MG63 (cell line): ENCODE results near the gene EPSTI1. TPM values are rescaled to one million over a fixed set of nuclear protein-coding genes. Genes with fewer than 3 reads are reported as not detected.
"Not testable (repeated sequence)": the region's sequence is repeated elsewhere in the genome, so short reads cannot be mapped to it uniquely, and the experiment has no call there.

ENCODE experiments used
- DNase-seq: peaks from one replicate; pipeline ENCODE4 v3.0.0-alpha.2; 2020
- H3K27me3 ChIP-seq: fragments of 250-450 bp; sonication (Bioruptor Pico); 2 replicates; pipeline ENCODE4 v1.5.1; 2020; ENCODE audit warnings: mild to moderate bottlenecking, moderate library complexity
- H3K36me3 ChIP-seq: fragments of 250-450 bp; sonication (Bioruptor Pico); 2 replicates; pipeline ENCODE4 v1.5.1; 2020; ENCODE audit warnings: mild to moderate bottlenecking, moderate library complexity
- H3K4me3 ChIP-seq: fragments of 250-450 bp; sonication (Bioruptor Pico); 2 replicates; pipeline ENCODE4 v1.5.1; 2020; ENCODE audit warnings: mild to moderate bottlenecking, moderate library complexity
- H3K9me3 ChIP-seq: fragments of 250-450 bp; sonication (Bioruptor Pico); 2 replicates; pipeline ENCODE4 v1.5.1; 2020; ENCODE audit warnings: mild to moderate bottlenecking, moderate library complexity
- total RNA-seq: library from RNA; depleted of rRNA; stranded (reverse); fragments of >200 nt; shearing (Covaris generic); gene quantifications from 2 replicates; pipeline ENCODE4 v1.2.3, GENCODE V29; 2014; ENCODE audit warnings: low replicate concordance

EPSTI1 gene
- total RNA-seq, 1 experiment from 2014 or later, result 2.9 TPM

DNA sequence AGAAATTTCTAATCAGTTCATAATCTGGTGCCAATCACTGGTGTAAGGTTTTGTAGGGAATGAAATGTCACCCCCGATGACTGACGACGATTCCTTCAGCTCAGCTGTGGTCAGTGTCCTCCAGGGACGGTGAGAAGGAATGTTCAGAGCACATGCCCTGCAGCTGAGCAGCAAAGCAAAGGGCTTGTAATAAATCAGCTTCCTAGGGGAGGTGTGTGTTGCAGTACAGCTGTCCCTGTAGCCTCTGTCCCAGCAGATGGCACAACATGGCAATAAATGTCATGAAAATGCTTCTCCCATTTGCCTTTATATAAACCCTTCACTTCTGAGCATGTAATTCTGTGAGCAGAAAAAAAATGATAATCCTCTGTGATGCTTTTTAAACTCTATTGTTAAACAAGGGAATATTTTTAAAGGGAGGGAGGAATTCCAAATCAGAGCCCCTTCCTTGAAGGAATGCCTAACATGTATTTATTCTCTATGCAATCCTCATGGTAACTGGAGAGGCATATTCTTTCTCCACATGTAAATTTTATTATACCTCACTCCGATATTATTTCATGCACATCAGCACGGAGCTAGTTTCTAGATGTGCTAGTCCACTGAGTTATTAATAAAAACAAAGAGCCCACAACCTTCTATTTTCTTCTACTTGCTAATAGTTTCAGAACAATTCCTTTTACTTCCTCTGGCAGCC, 108.1 kb downstream of the EPSTI1 start:
- Histone ChIP-seq H3K9me3 (peaks cover 9% of the 10 kb centered on the region), H3K4me3 (no peak overlapping the region), H3K36me3 (no peaks in the 10 kb centered on the region; the same call in 1 of the 2 replicates), H3K27me3 (no peaks in the 10 kb centered on the region)
- no peak for DNase-seq

GRCh38 chr13:42883142-42883541, 108.9 kb downstream of the EPSTI1 start:
- DNase-seq, result no peak

GRCh38 chr13:42880056-42880605, 111.9 kb downstream of the EPSTI1 start:
- Histone ChIP-seq H3K4me3 (no peak overlapping the region), H3K36me3 (no peaks in the 10 kb centered on the region; the same call in 1 of the 2 replicates), H3K27me3 (no peaks in the 10 kb centered on the region), H3K9me3 (peaks cover 16% of the 10 kb centered on the region)
- DNase-seq, result no peak

More at GRCh38 chr13:42883142-42883541, 108.9 kb downstream of the EPSTI1 start:
- H3K36me3 ChIP-seq, result no peaks in the 10 kb centered on the region; the same call in 1 of the 2 replicates
- H3K4me3 ChIP-seq, result no peak overlapping the region
- no peaks in the 10 kb centered on the region for H3K27me3 ChIP-seq
- peaks cover 16% of the 10 kb centered on the region for H3K9me3 ChIP-seq

GRCh38 chr13:42878721-42879120, 113.3 kb downstream of the EPSTI1 start:
- DNase-seq, result no peak

GRCh38 chr13:42876887-42877545, 115.0 kb downstream of the EPSTI1 start:
- no peak for DNase-seq
- no peaks in the 10 kb centered on the region for H3K27me3 ChIP-seq
- H3K4me3 ChIP-seq, result no peak overlapping the region
- H3K36me3 ChIP-seq, result no peaks in the 10 kb centered on the region; the same call in 1 of the 2 replicates
- H3K9me3 ChIP-seq, result peaks cover 16% of the 10 kb centered on the region

More at GRCh38 chr13:42878721-42879120, 113.3 kb downstream of the EPSTI1 start:
- Histone ChIP-seq H3K9me3 (peaks cover 16% of the 10 kb centered on the region), H3K27me3 (no peaks in the 10 kb centered on the region), H3K36me3 (no peaks in the 10 kb centered on the region; the same call in 1 of the 2 replicates), H3K4me3 (no peak overlapping the region)

- H3K9me3 ChIP-seq, result peaks cover 16% of the 10 kb centered on the region
- H3K36me3 ChIP-seq, result no peaks in the 10 kb centered on the region; the same call in 1 of the 2 replicates
- H3K27me3 ChIP-seq, result no peaks in the 10 kb centered on the region
- DNase-seq, result no peak
- no peak overlapping the region for H3K4me3 ChIP-seq
Measured at GRCh38 chr13:42876270-42876714, 115.7 kb downstream of the EPSTI1 start.

GRCh38 chr13:42875475-42876269, 116.4 kb downstream of the EPSTI1 start:
- H3K4me3 ChIP-seq, result no peak overlapping the region
- peaks cover 15% of the 10 kb centered on the region for H3K9me3 ChIP-seq
- H3K27me3 ChIP-seq, result no peaks in the 10 kb centered on the region
- H3K36me3 ChIP-seq, result no peaks in the 10 kb centered on the region; the same call in 1 of the 2 replicates
- DNase-seq, result peak; percentile 14

DNA sequence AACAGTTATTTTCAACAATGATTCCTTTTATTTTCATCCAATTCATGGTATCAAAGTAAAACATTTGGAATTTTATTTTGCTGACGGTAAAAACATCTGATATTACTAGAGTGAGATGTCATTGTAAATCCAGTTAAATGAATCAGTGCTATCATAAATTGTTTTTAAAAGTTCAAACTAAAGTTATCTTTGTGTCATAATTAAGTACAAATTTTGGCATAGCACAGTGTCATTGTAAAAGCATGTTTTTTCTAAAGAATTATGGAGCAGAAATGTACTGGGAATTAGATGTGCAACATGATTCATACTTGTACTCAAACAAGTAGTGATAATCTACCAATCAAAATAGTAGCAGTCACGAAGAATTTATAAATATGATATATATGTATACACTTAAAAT, 117.8 kb downstream of the EPSTI1 start:
- Histone ChIP-seq H3K36me3 (no peaks in the 10 kb centered on the region), H3K9me3 (peaks cover 10% of the 10 kb centered on the region), H3K4me3 (no peak overlapping the region), H3K27me3 (no peaks in the 10 kb centered on the region)
- DNase-seq, result no peak

DNA sequence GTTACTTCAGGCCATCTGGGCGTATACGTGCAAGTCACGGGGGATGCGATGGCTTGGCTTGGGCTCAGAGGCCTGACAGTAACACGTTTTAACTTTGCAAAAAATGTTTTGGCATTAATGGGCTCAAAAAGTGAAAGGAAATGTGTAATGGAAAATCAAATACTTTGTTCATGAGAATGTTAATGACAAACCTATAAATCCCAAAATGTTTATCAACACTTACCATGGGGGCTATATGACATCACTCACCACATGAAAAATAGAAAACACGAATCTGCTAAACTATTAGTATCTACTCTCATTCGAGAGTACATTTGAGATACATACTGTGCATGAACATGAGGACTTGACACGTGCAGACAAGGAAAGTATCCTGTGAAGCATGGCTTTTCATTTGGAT, 119.0 kb downstream of the EPSTI1 start:
- H3K36me3 ChIP-seq, result no peaks in the 10 kb centered on the region
- no peak overlapping the region for H3K4me3 ChIP-seq
- H3K27me3 ChIP-seq, result no peaks in the 10 kb centered on the region
- no peak for DNase-seq
- H3K9me3 ChIP-seq, result no peaks in the 10 kb centered on the region

- no peak for DNase-seq
- no peak overlapping the region for H3K4me3 ChIP-seq
- H3K36me3 ChIP-seq, result no peaks in the 10 kb centered on the region
- H3K27me3 ChIP-seq, result no peaks in the 10 kb centered on the region
- no peaks in the 10 kb centered on the region for H3K9me3 ChIP-seq
Measured at GRCh38 chr13:42867232-42867631, 124.8 kb downstream of the EPSTI1 start.

DNA sequence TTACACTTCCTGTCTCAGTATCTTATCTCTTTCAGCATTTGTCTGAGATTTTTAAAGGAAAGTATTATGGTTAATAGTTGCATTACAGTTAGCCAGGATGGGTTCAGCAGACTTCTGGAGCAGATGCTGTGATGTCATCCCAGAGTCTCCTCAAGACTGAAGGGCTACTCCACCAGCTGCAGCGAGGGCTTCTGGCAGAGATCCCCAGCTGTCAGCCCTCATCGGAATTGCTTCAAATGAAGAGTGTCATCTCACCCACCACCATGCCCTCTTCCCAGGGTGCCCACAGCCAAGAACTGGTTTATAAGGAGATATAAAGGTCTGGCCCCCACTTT, 126.3 kb downstream of the EPSTI1 start:
- Histone ChIP-seq H3K36me3 (no peaks in the 10 kb centered on the region), H3K4me3 (no peak overlapping the region), H3K27me3 (no peaks in the 10 kb centered on the region), H3K9me3 (no peaks in the 10 kb centered on the region)
- DNase-seq, result no peak

DNA sequence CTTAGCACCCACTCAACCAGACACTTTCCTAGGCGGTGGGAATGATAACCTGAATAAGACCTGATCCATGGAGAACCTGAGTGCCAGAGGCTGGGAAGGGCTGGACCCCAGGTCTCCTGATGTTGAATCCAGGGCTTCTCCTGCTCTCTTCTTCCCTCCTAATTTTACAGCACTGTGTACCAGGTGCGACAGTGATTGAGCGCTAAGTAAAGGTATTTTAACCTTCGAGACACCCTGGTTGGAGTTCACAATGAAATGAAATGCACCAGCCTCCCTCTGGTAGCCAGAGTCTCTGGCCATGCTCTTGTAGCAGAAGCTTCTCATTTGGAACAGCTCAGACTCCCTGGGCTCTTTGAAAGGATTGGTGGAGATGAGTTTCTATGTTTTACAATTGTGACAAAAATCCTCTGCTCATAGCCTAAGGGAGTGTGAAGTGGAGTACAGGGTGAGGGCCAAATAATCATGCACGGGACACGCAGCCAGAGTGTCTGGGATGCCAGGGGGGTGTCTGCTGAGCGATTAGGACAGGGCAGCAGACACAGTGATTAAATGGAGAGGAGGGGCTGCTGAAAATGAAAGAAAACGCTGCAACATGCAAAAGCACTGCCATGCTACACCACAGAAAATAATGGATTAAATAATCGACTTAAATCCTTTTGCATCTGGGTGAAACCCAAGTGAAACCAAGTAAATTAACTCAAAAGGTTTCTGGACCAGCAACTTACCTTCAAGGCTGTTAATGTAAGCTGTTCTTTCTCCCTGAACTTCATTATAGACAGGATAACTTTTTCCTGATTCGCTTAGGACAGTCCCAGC, 126.9 kb downstream of the EPSTI1 start:
- H3K4me3 ChIP-seq, result no peak overlapping the region
- no peak for DNase-seq
- H3K9me3 ChIP-seq, result no peaks in the 10 kb centered on the region
- H3K36me3 ChIP-seq, result no peaks in the 10 kb centered on the region
- H3K27me3 ChIP-seq, result no peaks in the 10 kb centered on the region

- H3K9me3 ChIP-seq, H3K4me3 ChIP-seq, H3K36me3 ChIP-seq, H3K27me3 ChIP-seq, DNase-seq: not testable (repeated sequence)
Measured at GRCh38 chr13:42862370-42862769, 129.7 kb downstream of the EPSTI1 start.

- Histone ChIP-seq H3K27me3 (no peaks in the 10 kb centered on the region), H3K36me3 (no peaks in the 10 kb centered on the region), H3K4me3 (no peak overlapping the region), H3K9me3 (no peaks in the 10 kb centered on the region)
- no peak for DNase-seq
Measured at GRCh38 chr13:42860485-42860884, 131.6 kb downstream of the EPSTI1 start.

DNA sequence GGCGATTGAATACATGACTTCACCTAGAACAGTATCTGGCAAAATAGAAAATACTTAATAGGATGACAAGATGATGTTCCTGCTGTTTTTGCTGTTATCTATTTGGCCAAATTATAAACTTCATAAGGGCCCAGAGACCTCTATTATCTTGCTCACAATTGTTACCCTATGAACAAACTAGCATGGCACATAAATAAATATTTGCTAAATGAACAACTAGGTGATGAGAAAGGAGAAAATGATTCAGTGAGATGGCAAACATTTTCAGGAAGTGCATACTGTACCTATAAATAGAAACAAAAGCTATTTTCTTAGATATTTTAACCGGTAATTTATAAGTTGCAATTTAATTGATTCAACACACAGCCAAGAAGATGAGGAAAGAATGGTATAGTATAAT, 132.3 kb downstream of the EPSTI1 start:
- H3K36me3 ChIP-seq, result no peaks in the 10 kb centered on the region
- no peaks in the 10 kb centered on the region for H3K27me3 ChIP-seq
- no peak overlapping the region for H3K4me3 ChIP-seq
- H3K9me3 ChIP-seq, result no peaks in the 10 kb centered on the region
- no peak for DNase-seq

- H3K9me3 ChIP-seq, result no peaks in the 10 kb centered on the region
- H3K4me3 ChIP-seq, result no peak overlapping the region
- no peaks in the 10 kb centered on the region; the same call in 1 of the 2 replicates for H3K27me3 ChIP-seq
- DNase-seq, result no peak
- H3K36me3 ChIP-seq, result no peaks in the 10 kb centered on the region
Measured at GRCh38 chr13:42855410-42855809, 136.6 kb downstream of the EPSTI1 start.
